Uterus (tissue), 4 donors: ENCODE data around the gene P4HA1. TPM values are rescaled to one million over a fixed set of nuclear protein-coding genes. Genes with fewer than 3 reads are reported as not detected.

Experiments used
- DNase-seq, 2 donors: peaks; one replicate each; pipeline ENCODE4 v3.0.0-alpha.2; 2019 to 2020
- H3K27ac ChIP-seq, 2 donors: fragments of 200-600 bp; sonication (generic); 1 replicate in 1 of 2; 2 replicates in 1 of 2; pipeline ENCODE4 v1.5.1; 2016 to 2018
- H3K27me3 ChIP-seq, 2 donors: fragments of 200-600 bp; sonication (generic); one replicate each; pipeline ENCODE4 v1.5.1; 2018 to 2019; ENCODE audit warnings: control low read depth in 1 of 2
- H3K36me3 ChIP-seq, 2 donors: fragments of 200-600 bp; sonication (generic); one replicate each; pipeline ENCODE4 v1.5.1; 2019; ENCODE audit warnings: control low read depth in 1 of 2
- H3K4me1 ChIP-seq, 2 donors: fragments of 200-600 bp; sonication (generic); one replicate each; pipeline ENCODE4 v1.5.1; 2018 to 2019; ENCODE audit warnings: control low read depth in 1 of 2
- H3K4me3 ChIP-seq, 2 donors: fragments of 200-600 bp; sonication (generic); 1 replicate in 1 of 2; 2 replicates in 1 of 2; pipeline ENCODE4 v1.5.1; 2018 to 2019; ENCODE audit warnings: mild to moderate bottlenecking in 1 of 2
- H3K9me3 ChIP-seq, 2 donors: fragments of 200-600 bp; sonication (generic); one replicate each; pipeline ENCODE4 v1.5.1; 2019; ENCODE audit warnings: control low read depth in 1 of 2
- POLR2A ChIP-seq, 2 donors: fragments of 450-650 bp; IDR thresholded peaks; one replicate each; pipeline ENCODE4 v1.6.1; 2016; ENCODE audit warnings: antibody characterized with exemption in 2 of 2, mild to moderate bottlenecking in 1 of 2, moderate library complexity in 1 of 2
- intact Hi-C: fragments of 100-400 bp; cut with DNase I; formaldehyde crosslinking; loops from one replicate; pipeline ENCODE4 v1.15.1; 2023; ENCODE audit warnings: low total_unique reads
- total RNA-seq, 4 donors: library from RNA; depleted of rRNA in 3 of 4; stranded (reverse); fragments of >200 nt in 3 of 4; gene quantifications; one replicate each; pipeline versions ENCODE4 v1.1.0 to v1.2.4, GENCODE V29; 2014 to 2023
- TF ChIP-seq, protein P1 (sequence below), 4 experiments: fragments of 200-600 bp in 2 of 4; fragments of 450-650 bp in 2 of 4; sonication (generic) in 2 of 4; IDR thresholded peaks; one replicate each; pipeline ENCODE4 v1.5.1; 2016 to 2019; ENCODE audit warnings: antibody characterized with exemption in 4 of 4, mild to moderate bottlenecking in 2 of 4, moderate library complexity in 1 of 4
- donor health status: DM: yes; HTN: yes; CAD: no.

The P4HA1 gene
- total RNA-seq, 4 donors from 2014 or later: 17.7 to 154 (median 31.2) TPM

DNA sequence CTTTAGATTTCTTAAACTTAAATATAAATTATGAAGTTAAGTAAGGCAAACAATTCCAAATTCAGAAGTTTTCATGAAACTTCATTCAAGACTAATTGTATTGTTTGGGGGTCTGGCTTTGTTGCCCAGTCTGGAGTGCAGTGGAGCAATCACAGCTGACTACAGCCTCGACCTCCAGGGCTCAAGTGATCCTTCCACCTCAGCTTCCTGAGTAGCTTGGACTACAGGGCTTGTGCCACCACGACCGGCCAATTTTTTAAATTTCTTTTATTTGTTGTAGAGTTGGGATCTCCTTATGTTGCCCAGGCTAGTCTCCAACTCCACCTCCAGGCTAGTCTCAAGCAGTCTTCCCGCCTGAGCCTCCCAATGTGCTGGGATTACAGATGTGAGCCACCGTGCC is 12.5 kb downstream of the P4HA1 start:
- H3K4me3 ChIP-seq: no peak overlapping the region
- TF ChIP-seq, protein P1, sequence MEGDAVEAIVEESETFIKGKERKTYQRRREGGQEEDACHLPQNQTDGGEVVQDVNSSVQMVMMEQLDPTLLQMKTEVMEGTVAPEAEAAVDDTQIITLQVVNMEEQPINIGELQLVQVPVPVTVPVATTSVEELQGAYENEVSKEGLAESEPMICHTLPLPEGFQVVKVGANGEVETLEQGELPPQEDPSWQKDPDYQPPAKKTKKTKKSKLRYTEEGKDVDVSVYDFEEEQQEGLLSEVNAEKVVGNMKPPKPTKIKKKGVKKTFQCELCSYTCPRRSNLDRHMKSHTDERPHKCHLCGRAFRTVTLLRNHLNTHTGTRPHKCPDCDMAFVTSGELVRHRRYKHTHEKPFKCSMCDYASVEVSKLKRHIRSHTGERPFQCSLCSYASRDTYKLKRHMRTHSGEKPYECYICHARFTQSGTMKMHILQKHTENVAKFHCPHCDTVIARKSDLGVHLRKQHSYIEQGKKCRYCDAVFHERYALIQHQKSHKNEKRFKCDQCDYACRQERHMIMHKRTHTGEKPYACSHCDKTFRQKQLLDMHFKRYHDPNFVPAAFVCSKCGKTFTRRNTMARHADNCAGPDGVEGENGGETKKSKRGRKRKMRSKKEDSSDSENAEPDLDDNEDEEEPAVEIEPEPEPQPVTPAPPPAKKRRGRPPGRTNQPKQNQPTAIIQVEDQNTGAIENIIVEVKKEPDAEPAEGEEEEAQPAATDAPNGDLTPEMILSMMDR (IDR thresholded peaks at IDR 0.05): no peak
- no peak for TF ChIP-seq POLR2A (IDR thresholded peaks at IDR 0.05)
- no peak for DNase-seq
- H3K27me3 ChIP-seq: no peaks in the 10 kb centered on the region
- intact Hi-C loops: no loop called here
- H3K36me3 ChIP-seq: no peaks in the 10 kb centered on the region
- no peak overlapping the region for H3K27ac ChIP-seq
- no peaks in the 10 kb centered on the region for H3K4me1 ChIP-seq
- H3K9me3 ChIP-seq: no peaks in the 10 kb centered on the region

DNA sequence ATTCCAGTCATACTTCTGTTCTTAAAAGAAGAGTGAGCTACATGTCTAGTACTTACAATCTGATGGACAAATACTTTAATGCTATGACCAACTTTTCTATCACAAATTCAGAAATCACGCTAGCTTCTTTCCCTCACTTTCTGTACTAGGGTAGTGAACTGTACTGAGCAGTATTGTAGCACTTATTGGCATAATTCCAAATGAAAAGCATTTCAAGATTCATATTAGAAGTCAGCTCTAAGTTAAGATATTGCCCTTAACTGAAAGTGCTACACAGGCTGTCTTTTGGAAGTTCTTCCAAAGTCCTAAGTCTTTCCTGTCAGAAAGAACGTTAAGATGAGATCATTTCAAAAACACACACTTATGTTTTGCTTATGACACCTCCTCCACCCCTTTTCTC is 13.4 kb downstream of the P4HA1 start:
- DNase-seq: no peak
- H3K9me3 ChIP-seq: no peaks in the 10 kb centered on the region
- H3K27me3 ChIP-seq: no peaks in the 10 kb centered on the region
- H3K4me1 ChIP-seq: no peaks in the 10 kb centered on the region
- no peaks in the 10 kb centered on the region for H3K36me3 ChIP-seq
- peak overlapping the region in 1 of 2 donors; percentile 52 for H3K27ac ChIP-seq
- intact Hi-C loops: no loop called here
- no peak overlapping the region for H3K4me3 ChIP-seq
- TF ChIP-seq, protein P1 (IDR thresholded peaks at IDR 0.05): no peak
- TF ChIP-seq POLR2A (IDR thresholded peaks at IDR 0.05): no peak

DNA sequence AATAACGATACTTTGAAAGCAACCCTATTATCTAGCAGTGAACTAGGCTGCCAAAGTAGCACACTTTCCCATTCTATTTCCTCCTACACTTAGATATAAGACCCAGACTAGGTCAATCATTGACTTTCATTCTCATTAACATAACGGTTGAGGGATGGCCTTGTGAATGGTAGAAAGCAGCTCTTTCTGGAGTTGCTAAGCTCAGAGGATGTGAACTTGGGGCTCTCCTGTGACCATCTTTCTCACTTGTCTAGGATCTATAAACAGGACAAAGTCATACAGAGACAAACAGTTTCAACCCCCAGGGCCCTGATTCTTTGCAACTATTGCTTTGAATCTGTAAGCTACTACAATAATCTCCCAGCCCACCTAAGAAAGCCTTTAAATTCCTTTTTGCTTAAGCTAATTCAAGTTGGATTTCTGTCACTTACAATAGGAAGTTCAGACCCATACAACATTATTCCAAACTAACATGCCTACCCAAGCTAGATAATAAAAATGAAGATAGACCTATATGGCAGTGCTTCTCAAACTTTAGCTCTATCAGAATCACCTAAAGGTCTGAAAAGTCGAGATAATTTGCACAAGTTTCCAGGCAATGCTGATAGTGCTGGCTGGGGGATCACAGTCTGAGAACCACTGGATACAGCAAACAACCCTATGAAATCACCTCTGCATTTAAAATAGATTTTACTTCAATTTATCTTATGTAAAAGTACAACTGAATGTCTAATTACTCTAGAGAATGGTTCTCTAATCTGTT is 16.7 kb downstream of the P4HA1 start:
- H3K4me1 ChIP-seq: peaks cover 0 to 4% of the 10 kb centered on the region in 2 donors
- intact Hi-C loops: no loop called here

DNA sequence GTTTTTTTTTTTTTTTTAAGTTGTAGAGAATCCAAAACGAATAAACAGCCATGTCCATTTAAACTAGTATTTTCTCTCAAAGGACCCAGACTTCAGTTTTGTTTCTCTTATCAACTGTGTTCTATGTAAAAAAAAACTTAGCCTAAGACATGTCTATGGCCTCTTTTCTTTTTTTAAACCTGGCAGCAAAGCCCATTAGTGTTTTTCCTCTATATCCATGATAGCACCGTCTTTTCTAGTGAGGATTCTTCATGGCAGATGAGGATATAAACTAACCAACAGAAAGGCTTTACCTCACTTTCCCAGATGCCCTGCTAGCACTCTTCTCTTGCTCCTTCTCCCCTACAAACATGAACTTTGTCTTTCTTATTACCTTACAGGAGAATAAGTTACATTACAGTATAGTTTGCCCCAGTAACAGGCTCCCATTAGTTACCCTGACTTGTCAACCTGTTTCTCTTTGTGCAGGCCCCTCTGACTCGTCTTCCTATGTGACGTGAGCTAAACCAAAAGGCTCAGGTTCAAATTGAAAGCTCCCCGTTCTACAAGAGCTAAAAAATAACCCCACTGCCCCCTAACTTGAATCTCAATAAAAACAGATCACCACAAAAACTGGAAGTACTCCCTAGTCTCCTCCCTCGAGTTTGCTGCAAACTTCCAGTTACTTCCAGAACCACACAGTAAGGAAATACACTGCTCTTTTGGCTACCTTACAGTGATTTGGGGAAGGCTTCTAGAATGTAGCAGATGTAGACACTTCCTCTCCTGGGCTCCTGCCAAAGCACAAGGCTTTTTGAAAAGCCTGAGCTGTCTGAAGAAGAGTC is 20.1 kb downstream of the P4HA1 start:
- peak overlapping the region in 1 of 2 donors; percentile 4 for H3K4me3 ChIP-seq
- DNase-seq: peak; percentile 70 to 77

More for the DNA sequence above, 16.7 kb downstream of the P4HA1 start:
- H3K27me3 ChIP-seq: no peaks in the 10 kb centered on the region
- H3K36me3 ChIP-seq: no peaks in the 10 kb centered on the region
- no peak for DNase-seq
- no peak overlapping the region for H3K4me3 ChIP-seq
- no peak overlapping the region for H3K27ac ChIP-seq
- TF ChIP-seq, protein P1 (IDR thresholded peaks at IDR 0.05): no peak
- TF ChIP-seq POLR2A (IDR thresholded peaks at IDR 0.05): no peak
- no peaks in the 10 kb centered on the region for H3K9me3 ChIP-seq

More for the DNA sequence above, 20.1 kb downstream of the P4HA1 start:
- Histone ChIP-seq H3K36me3 (no peaks in the 10 kb centered on the region), H3K27ac (peak overlapping the region; percentile 74 to 97), H3K27me3 (no peaks in the 10 kb centered on the region), H3K4me1 (peaks cover 0 to 4% of the 10 kb centered on the region in 2 donors), H3K9me3 (no peaks in the 10 kb centered on the region)
- TF ChIP-seq POLR2A (IDR thresholded peaks at IDR 0.05): no peak
- TF ChIP-seq, protein P1 (IDR thresholded peaks at IDR 0.05): no peak
- intact Hi-C loops: no loop called here
